Esophagus squamous epithelium (tissue), 4 donors: ENCODE measurements around the gene RALGPS1.

Source experiments
- POLR2A ChIP-seq, 4 donors: fragments of 450-650 bp; IDR thresholded peaks; one replicate each; pipeline ENCODE4 v1.6.1; 2017; ENCODE audit warnings: antibody characterized with exemption in 4 of 4, mild to moderate bottlenecking in 4 of 4, moderate library complexity in 3 of 4
- TF ChIP-seq, protein P1 (sequence below), 6 experiments: fragments of 450-650 bp in 4 of 6; fragments of 200-600 bp in 2 of 6; sonication (generic) in 2 of 6; IDR thresholded peaks; one replicate each; pipeline ENCODE4 v1.5.1; 2016 to 2019; ENCODE audit warnings: antibody characterized with exemption in 6 of 6, mild to moderate bottlenecking in 4 of 6, moderate library complexity in 4 of 6

GRCh38 chr9:127084076-127085039 lies 169.8 kb downstream of the RALGPS1 start:
- TF ChIP-seq, protein P1, sequence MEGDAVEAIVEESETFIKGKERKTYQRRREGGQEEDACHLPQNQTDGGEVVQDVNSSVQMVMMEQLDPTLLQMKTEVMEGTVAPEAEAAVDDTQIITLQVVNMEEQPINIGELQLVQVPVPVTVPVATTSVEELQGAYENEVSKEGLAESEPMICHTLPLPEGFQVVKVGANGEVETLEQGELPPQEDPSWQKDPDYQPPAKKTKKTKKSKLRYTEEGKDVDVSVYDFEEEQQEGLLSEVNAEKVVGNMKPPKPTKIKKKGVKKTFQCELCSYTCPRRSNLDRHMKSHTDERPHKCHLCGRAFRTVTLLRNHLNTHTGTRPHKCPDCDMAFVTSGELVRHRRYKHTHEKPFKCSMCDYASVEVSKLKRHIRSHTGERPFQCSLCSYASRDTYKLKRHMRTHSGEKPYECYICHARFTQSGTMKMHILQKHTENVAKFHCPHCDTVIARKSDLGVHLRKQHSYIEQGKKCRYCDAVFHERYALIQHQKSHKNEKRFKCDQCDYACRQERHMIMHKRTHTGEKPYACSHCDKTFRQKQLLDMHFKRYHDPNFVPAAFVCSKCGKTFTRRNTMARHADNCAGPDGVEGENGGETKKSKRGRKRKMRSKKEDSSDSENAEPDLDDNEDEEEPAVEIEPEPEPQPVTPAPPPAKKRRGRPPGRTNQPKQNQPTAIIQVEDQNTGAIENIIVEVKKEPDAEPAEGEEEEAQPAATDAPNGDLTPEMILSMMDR (IDR thresholded peaks at IDR 0.05): no peak
- TF ChIP-seq POLR2A (IDR thresholded peaks at IDR 0.05): no peak
